Astrocyte (in vitro differentiated cells and primary cell): Measurements from ENCODE around the gene CRLF1. TPM values are rescaled to one million over a fixed set of nuclear protein-coding genes. Genes with fewer than 3 reads are reported as not detected.

Experiments
- DNase-seq: peaks from one replicate; pipeline ENCODE4 v3.0.0-alpha.2; 2010; ENCODE audit warnings: low read depth
- FAIRE-seq: peaks from 2 replicates; lab custom pipeline; 2011; peaks lifted over from hg19 to GRCh38; lab: Jason Lieb, UNC
- H2AFZ ChIP-seq: 2 replicates; pipeline ENCODE4 v1.6.0; 2012; ENCODE audit warnings: low read depth, low read length, inconsistent platforms
- H3K27ac ChIP-seq: 2 replicates; pipeline ENCODE4 v1.5.1; 2011; ENCODE audit warnings: low read depth, low read length, inconsistent platforms
- H3K27me3 ChIP-seq: 2 replicates; pipeline ENCODE4 v1.6.0; 2011; ENCODE audit warnings: low read length, inconsistent platforms; ENCODE audit not compliant: insufficient read depth
- H3K36me3 ChIP-seq: 2 replicates; pipeline ENCODE4 v1.5.1; 2011; ENCODE audit warnings: low read length, inconsistent platforms; ENCODE audit not compliant: insufficient read depth
- H3K4me1 ChIP-seq: 2 replicates; pipeline ENCODE4 v1.5.1; 2011; ENCODE audit warnings: low read length, inconsistent platforms; ENCODE audit not compliant: insufficient read depth
- H3K4me2 ChIP-seq: 2 replicates; pipeline ENCODE4 v1.6.0; 2012; ENCODE audit warnings: low read length, inconsistent platforms
- H3K4me3 ChIP-seq: 2 replicates; pipeline ENCODE4 v1.5.1; 2011; ENCODE audit warnings: low read depth, mild to moderate bottlenecking, low read length, inconsistent platforms; ENCODE audit not compliant: insufficient read depth
- H3K79me2 ChIP-seq: 2 replicates; pipeline ENCODE4 v1.6.0; 2012; ENCODE audit warnings: mild to moderate bottlenecking, low read length, inconsistent platforms; ENCODE audit not compliant: insufficient read depth
- H3K9ac ChIP-seq: 2 replicates; pipeline ENCODE4 v1.6.0; 2012; ENCODE audit warnings: mild to moderate bottlenecking, low read length, inconsistent platforms
- H3K9me3 ChIP-seq: 2 replicates; pipeline ENCODE4 v1.5.1; 2012; ENCODE audit warnings: low read depth, mild to moderate bottlenecking, low read length, inconsistent platforms; ENCODE audit not compliant: insufficient read depth
- H4K20me1 ChIP-seq: 2 replicates; pipeline ENCODE4 v1.6.0; 2012; ENCODE audit warnings: low read length, inconsistent platforms; ENCODE audit not compliant: insufficient read depth
- H3K27ac Mint-ChIP-seq: one replicate; pipeline ENCODE4 v1.8.0; 2021; ENCODE audit warnings: mild to moderate bottlenecking, mixed read lengths; ENCODE audit not compliant: unreplicated experiment
- H3K27me3 Mint-ChIP-seq: one replicate; pipeline ENCODE4 v1.8.0; 2021; ENCODE audit warnings: low read depth, mixed read lengths; ENCODE audit not compliant: unreplicated experiment
- H3K36me3 Mint-ChIP-seq: one replicate; pipeline ENCODE4 v1.8.0; 2021; ENCODE audit warnings: low read depth, mixed read lengths; ENCODE audit not compliant: unreplicated experiment
- H3K4me1 Mint-ChIP-seq: one replicate; pipeline ENCODE4 v1.8.0; 2021; ENCODE audit warnings: low read depth, mixed read lengths; ENCODE audit not compliant: unreplicated experiment
- H3K4me3 Mint-ChIP-seq: one replicate; pipeline ENCODE4 v1.8.0; 2021; ENCODE audit warnings: mild to moderate bottlenecking, moderate library complexity, mixed read lengths; ENCODE audit not compliant: unreplicated experiment
- H3K9me3 Mint-ChIP-seq: one replicate; pipeline ENCODE4 v1.8.0; 2021; ENCODE audit warnings: mild to moderate bottlenecking, mixed read lengths; ENCODE audit not compliant: unreplicated experiment
- EZH2 ChIP-seq: IDR thresholded peaks from 2 replicates; pipeline ENCODE4 v1.6.1; 2012; ENCODE audit warnings: mild to moderate bottlenecking, low read length, inconsistent platforms; ENCODE audit not compliant: insufficient read depth
- total RNA-seq: library from RNA; stranded (reverse); gene quantifications from 2 replicates; pipeline ENCODE4 v1.2.1, GENCODE V29; 2021
- TF ChIP-seq, protein P1 (sequence below): IDR thresholded peaks from 2 replicates; pipeline ENCODE4 v1.5.1; 2011; ENCODE audit warnings: low read depth, mild to moderate bottlenecking, inconsistent platforms, low read length, moderate library complexity; ENCODE audit not compliant: insufficient read depth

CRLF1 gene
- total RNA-seq, 1 donor from 2014 or later, result 18.5 TPM

GRCh38 chr19:18605546-18606280 lies 886 bp downstream of the CRLF1 start:
- no peaks in the 10 kb centered on the region for H3K9me3 Mint-ChIP-seq
- peak overlapping the region; percentile 66 for H3K27ac Mint-ChIP-seq
- peaks cover 60% of the 10 kb centered on the region for H3K27me3 Mint-ChIP-seq
- H3K4me1 Mint-ChIP-seq, result peaks cover 5% of the 10 kb centered on the region
- Histone ChIP-seq H2AFZ (no peak overlapping the region), H3K79me2 (no peaks in the 10 kb centered on the region), H3K4me3 (no peak overlapping the region), H3K27me3 (peaks cover 48% of the 10 kb centered on the region), H4K20me1 (peaks cover 14% of the 10 kb centered on the region), H3K4me2 (peak overlapping the region; percentile 41), H3K4me1 (peaks cover 3% of the 10 kb centered on the region), H3K9me3 (no peaks in the 10 kb centered on the region), H3K27ac (no peak overlapping the region), H3K36me3 (no peaks in the 10 kb centered on the region), H3K9ac (no peak overlapping the region)
- TF ChIP-seq, protein P1, sequence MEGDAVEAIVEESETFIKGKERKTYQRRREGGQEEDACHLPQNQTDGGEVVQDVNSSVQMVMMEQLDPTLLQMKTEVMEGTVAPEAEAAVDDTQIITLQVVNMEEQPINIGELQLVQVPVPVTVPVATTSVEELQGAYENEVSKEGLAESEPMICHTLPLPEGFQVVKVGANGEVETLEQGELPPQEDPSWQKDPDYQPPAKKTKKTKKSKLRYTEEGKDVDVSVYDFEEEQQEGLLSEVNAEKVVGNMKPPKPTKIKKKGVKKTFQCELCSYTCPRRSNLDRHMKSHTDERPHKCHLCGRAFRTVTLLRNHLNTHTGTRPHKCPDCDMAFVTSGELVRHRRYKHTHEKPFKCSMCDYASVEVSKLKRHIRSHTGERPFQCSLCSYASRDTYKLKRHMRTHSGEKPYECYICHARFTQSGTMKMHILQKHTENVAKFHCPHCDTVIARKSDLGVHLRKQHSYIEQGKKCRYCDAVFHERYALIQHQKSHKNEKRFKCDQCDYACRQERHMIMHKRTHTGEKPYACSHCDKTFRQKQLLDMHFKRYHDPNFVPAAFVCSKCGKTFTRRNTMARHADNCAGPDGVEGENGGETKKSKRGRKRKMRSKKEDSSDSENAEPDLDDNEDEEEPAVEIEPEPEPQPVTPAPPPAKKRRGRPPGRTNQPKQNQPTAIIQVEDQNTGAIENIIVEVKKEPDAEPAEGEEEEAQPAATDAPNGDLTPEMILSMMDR, result no peak
- no peak for TF ChIP-seq EZH2
- DNase-seq, result no peak
- FAIRE-seq, result no peak
- peak overlapping the region; percentile 86 for H3K4me3 Mint-ChIP-seq
- H3K36me3 Mint-ChIP-seq, result peaks cover 3% of the 10 kb centered on the region

- H3K27me3 ChIP-seq, result peaks cover 44% of the 10 kb centered on the region
- H3K79me2 ChIP-seq, result no peaks in the 10 kb centered on the region
- peaks cover 3% of the 10 kb centered on the region for H3K36me3 Mint-ChIP-seq
- no peak overlapping the region for H3K4me3 ChIP-seq
- peak overlapping the region; percentile 86 for H3K4me3 Mint-ChIP-seq
- peaks cover 3% of the 10 kb centered on the region for H3K4me1 ChIP-seq
- peaks cover 5% of the 10 kb centered on the region for H3K4me1 Mint-ChIP-seq
- H3K27ac Mint-ChIP-seq, result peak overlapping the region; percentile 66
- no peaks in the 10 kb centered on the region for H3K9me3 Mint-ChIP-seq
- TF ChIP-seq, protein P1, result no peak
- no peak for TF ChIP-seq EZH2
- no peaks in the 10 kb centered on the region for H3K36me3 ChIP-seq
- FAIRE-seq (no peak), DNase-seq (no peak)
- peaks cover 62% of the 10 kb centered on the region for H3K27me3 Mint-ChIP-seq
- no peak overlapping the region for H3K27ac ChIP-seq
- no peak overlapping the region for H3K9ac ChIP-seq
- no peaks in the 10 kb centered on the region for H3K9me3 ChIP-seq
- H2AFZ ChIP-seq, result no peak overlapping the region
- H4K20me1 ChIP-seq, result peaks cover 12% of the 10 kb centered on the region
- H3K4me2 ChIP-seq, result peak overlapping the region; percentile 41
Observed at GRCh38 chr19:18605196-18605545, 1.4 kb downstream of the CRLF1 start.

DNA sequence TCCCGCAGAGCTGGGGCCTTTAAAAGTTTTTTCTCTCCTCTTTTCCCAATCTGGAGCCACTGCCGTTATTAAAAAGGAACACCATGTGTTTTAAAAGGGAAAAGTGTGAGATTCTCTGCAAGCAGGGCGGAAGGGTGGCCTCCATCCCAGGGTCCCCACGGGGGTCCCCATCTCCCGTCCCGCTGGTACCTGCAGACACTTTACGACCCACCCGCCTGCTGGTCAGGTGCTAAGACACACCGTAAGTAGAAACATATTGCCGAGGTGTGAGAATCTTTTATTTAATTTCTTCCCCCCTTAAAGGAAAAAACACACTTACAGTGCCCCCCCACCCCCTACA lies 1.8 kb downstream of the CRLF1 start:
- Histone ChIP-seq H3K4me3 (no peak overlapping the region), H4K20me1 (peaks cover 9% of the 10 kb centered on the region), H3K27ac (no peak overlapping the region), H3K9ac (no peak overlapping the region), H3K36me3 (no peaks in the 10 kb centered on the region), H3K4me2 (peak overlapping the region; percentile 41), H3K9me3 (no peaks in the 10 kb centered on the region), H3K27me3 (peaks cover 41% of the 10 kb centered on the region), H3K79me2 (no peaks in the 10 kb centered on the region), H2AFZ (no peak overlapping the region), H3K4me1 (peaks cover 3% of the 10 kb centered on the region)
- H3K9me3 Mint-ChIP-seq, result no peaks in the 10 kb centered on the region
- peaks cover 5% of the 10 kb centered on the region for H3K4me1 Mint-ChIP-seq
- H3K27ac Mint-ChIP-seq, result no peak overlapping the region
- DNase-seq, result no peak
- no peak for FAIRE-seq
- peaks cover 59% of the 10 kb centered on the region for H3K27me3 Mint-ChIP-seq
- no peak overlapping the region for H3K4me3 Mint-ChIP-seq
- H3K36me3 Mint-ChIP-seq, result peaks cover 3% of the 10 kb centered on the region
- TF ChIP-seq, protein P1, result no peak
- no peak for TF ChIP-seq EZH2
